HG02588 (cell line): ENCODE measurements around the gene CDK6.

Source experiments
- ATAC-seq: cut with Tn5 transposase; IDR thresholded peaks from one replicate; pipeline ENCODE4 v1.9.1; 2021; ENCODE audit warnings: mild to moderate bottlenecking, moderate library complexity; ENCODE audit not compliant: unreplicated experiment

The CDK6 gene

GRCh38 chr7:92847305-92847704 lies 10.9 kb upstream of the CDK6 start:
- no peak for ATAC-seq

- no peak for ATAC-seq
Observed at GRCh38 chr7:92845736-92846135, 9.4 kb upstream of the CDK6 start.

- ATAC-seq = no peak
Observed at GRCh38 chr7:92843781-92844180, 7.4 kb upstream of the CDK6 start.

GRCh38 chr7:92843034-92843760 lies 6.8 kb upstream of the CDK6 start:
- no peak for ATAC-seq

GRCh38 chr7:92841192-92841591 lies 4.8 kb upstream of the CDK6 start:
- no peak for ATAC-seq

GRCh38 chr7:92840316-92840715 lies 3.9 kb upstream of the CDK6 start:
- no peak for ATAC-seq

- ATAC-seq = no peak
Observed at GRCh38 chr7:92839901-92840300, 3.5 kb upstream of the CDK6 start.

GRCh38 chr7:92838934-92839333 lies 2.6 kb upstream of the CDK6 start:
- ATAC-seq = no peak

- ATAC-seq = no peak
Observed at GRCh38 chr7:92837000-92837749, 802 bp upstream of the CDK6 start.

- ATAC-seq = no peak
Observed at GRCh38 chr7:92835851-92836488, 403 bp downstream of the CDK6 start.

GRCh38 chr7:92835261-92835850 lies 1.0 kb downstream of the CDK6 start:
- no peak for ATAC-seq

GRCh38 chr7:92834507-92835260 lies 1.7 kb downstream of the CDK6 start:
- ATAC-seq = no peak

GRCh38 chr7:92833766-92834506 lies 2.4 kb downstream of the CDK6 start:
- ATAC-seq = peak; percentile 40

GRCh38 chr7:92833024-92833765 lies 3.2 kb downstream of the CDK6 start:
- peak; percentile 55 for ATAC-seq

GRCh38 chr7:92832534-92833023 lies 3.8 kb downstream of the CDK6 start:
- ATAC-seq = peak; percentile 1

- ATAC-seq = no peak
Observed at GRCh38 chr7:92831716-92832533, 4.4 kb downstream of the CDK6 start.

GRCh38 chr7:92830532-92831110 lies 5.8 kb downstream of the CDK6 start:
- no peak for ATAC-seq

GRCh38 chr7:92830027-92830426 lies 6.3 kb downstream of the CDK6 start:
- ATAC-seq = no peak
